Stomach smooth muscle (tissue), 2 donors: Measurements from ENCODE around the gene FCSK.
A peak's percentile ranks its signal among the peaks of the same experiment; 100 is the strongest.
"Not testable (repeated sequence)": the region's sequence is repeated elsewhere in the genome, so short reads cannot be mapped to it uniquely, and the experiment has no call there.

Source experiments
- H3K27ac ChIP-seq: one replicate; pipeline ENCODE4 v1.7.0; 2013; ENCODE audit warnings: mild to moderate bottlenecking, low read length, inconsistent platforms
- H3K27me3 ChIP-seq, 2 donors: one replicate each; pipeline ENCODE4 v1.7.0; 2013; ENCODE audit warnings: low read length in 2 of 2; ENCODE audit not compliant: insufficient read depth in 2 of 2, control insufficient read depth in 1 of 2
- H3K36me3 ChIP-seq, 2 donors: one replicate each; pipeline ENCODE4 v1.7.0; 2013; ENCODE audit warnings: low read length in 2 of 2; ENCODE audit not compliant: control insufficient read depth in 2 of 2, insufficient read depth in 2 of 2
- H3K4me1 ChIP-seq: one replicate; pipeline ENCODE4 v1.7.0; 2013; ENCODE audit warnings: low read length; ENCODE audit not compliant: control insufficient read depth, insufficient read depth
- H3K4me3 ChIP-seq, 2 donors: one replicate each; pipeline ENCODE4 v1.7.0; 2013; ENCODE audit warnings: low read length in 2 of 2
- H3K9ac ChIP-seq, 2 donors: one replicate each; pipeline ENCODE4 v1.7.0; 2013; ENCODE audit warnings: low read length in 2 of 2, mild to moderate bottlenecking in 1 of 2
- H3K9me3 ChIP-seq, 2 donors: one replicate each; pipeline ENCODE4 v1.7.0; 2013; ENCODE audit warnings: low read length in 2 of 2; ENCODE audit not compliant: control insufficient read depth in 2 of 2
- donor health status: healthy.
- donor health status: Pancreatic carcinoma.

The FCSK gene

GRCh38 chr16:70441406-70441990 lies 12.9 kb upstream of the FCSK start:
- no peaks in the 10 kb centered on the region for H3K27me3 ChIP-seq
- no peak overlapping the region for H3K27ac ChIP-seq
- no peak overlapping the region for H3K4me3 ChIP-seq
- no peaks in the 10 kb centered on the region for H3K9me3 ChIP-seq
- H3K36me3 ChIP-seq: no peaks in the 10 kb centered on the region
- no peak overlapping the region for H3K9ac ChIP-seq
- peaks cover 25% of the 10 kb centered on the region for H3K4me1 ChIP-seq

DNA sequence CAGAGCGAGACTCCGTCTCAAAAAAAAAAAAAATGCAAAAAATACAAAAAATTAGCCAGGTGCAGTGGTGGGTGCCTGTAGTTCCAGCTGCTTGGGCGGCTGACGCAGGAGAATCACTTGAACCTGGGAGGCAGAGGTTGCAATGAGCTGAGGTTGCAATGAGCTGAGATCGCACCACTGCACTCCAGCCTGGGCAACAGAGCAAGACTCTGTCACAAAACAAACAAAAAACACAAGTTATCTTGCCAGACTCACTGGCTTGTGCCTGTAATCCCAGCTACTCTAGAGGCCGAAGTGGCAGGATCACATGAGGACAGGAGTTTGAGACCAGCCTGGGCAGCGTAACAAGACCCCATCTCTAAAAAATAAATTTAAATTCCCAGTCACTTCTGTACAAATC lies 12.1 kb upstream of the FCSK start:
- H3K36me3 ChIP-seq: no peaks in the 10 kb centered on the region
- no peaks in the 10 kb centered on the region for H3K9me3 ChIP-seq
- H3K9ac ChIP-seq: no peak overlapping the region
- no peaks in the 10 kb centered on the region for H3K27me3 ChIP-seq
- H3K4me3 ChIP-seq: no peak overlapping the region
- H3K27ac ChIP-seq: no peak overlapping the region
- peaks cover 17% of the 10 kb centered on the region for H3K4me1 ChIP-seq

DNA sequence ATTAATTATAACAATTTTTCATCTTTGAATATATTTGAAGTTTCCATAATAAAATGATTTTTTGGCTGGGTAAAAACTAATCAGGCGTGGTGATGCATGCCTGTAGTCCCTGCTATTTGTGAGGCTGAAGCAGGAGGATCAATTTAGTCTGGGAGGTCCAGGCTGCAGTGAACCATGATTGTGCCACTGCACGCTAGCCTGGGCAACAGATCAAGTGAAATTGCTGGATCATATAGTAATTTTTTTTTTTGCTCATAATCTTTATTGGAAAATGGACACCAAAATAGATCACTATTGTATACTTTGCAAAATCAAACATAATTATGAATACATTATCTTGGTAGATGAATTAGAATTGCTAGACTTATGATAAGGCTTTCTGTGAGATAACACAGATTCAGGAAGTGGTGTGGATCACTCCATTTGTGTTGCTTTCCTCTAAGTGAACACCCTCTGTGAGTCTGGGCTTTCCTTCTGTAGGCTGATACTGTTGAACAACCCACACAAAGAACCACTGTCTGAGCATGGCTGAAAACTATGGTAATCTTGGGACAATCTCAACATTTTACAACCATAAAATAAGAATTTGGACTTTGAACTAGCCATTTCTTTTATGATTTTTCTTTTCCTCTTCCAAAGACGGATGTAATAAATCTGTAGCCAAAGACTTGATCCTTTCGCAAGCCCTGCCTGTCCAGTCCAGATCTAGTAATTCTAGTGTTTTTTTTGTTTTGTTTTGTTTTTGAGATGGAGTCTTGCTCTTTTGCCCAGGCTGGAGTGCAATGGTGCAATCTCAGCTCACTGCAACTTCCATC lies 9.9 kb upstream of the FCSK start:
- no peaks in the 10 kb centered on the region for H3K27me3 ChIP-seq
- no peaks in the 10 kb centered on the region for H3K9me3 ChIP-seq
- H3K9ac ChIP-seq: no peak overlapping the region
- H3K4me3 ChIP-seq: no peak overlapping the region
- H3K4me1 ChIP-seq: peaks cover 5% of the 10 kb centered on the region
- no peaks in the 10 kb centered on the region for H3K36me3 ChIP-seq
- H3K27ac ChIP-seq: no peak overlapping the region

DNA sequence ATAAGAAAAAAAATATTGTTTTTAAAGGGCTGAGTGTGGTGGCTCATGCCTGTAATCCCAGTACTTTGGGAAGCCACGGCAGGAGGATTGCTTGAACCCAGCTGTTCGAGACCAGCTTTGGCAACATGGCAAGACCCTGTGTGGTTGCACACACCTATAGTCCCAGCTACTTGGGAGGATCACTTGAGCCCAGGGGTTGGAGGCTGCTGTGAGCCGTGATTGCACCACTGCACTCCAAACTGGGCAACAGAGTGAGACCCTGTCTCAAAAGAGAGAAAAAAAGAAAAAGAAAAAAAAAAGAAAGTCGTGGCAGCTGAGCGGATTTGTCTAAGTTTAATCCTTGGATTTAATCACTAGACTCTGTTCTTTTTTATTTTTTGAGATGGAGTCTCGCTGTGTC lies 6.3 kb upstream of the FCSK start:
- no peak overlapping the region for H3K9ac ChIP-seq
- no peaks in the 10 kb centered on the region for H3K36me3 ChIP-seq
- H3K4me1 ChIP-seq: no peaks in the 10 kb centered on the region
- no peaks in the 10 kb centered on the region for H3K27me3 ChIP-seq
- no peak overlapping the region for H3K4me3 ChIP-seq
- H3K27ac ChIP-seq: no peak overlapping the region
- no peaks in the 10 kb centered on the region for H3K9me3 ChIP-seq

- H3K36me3 ChIP-seq, H3K27me3 ChIP-seq, H3K27ac ChIP-seq, H3K9me3 ChIP-seq, H3K4me3 ChIP-seq, H3K4me1 ChIP-seq, H3K9ac ChIP-seq: not testable (repeated sequence)
Measured at GRCh38 chr16:70450142-70451003, 4.0 kb upstream of the FCSK start.

DNA sequence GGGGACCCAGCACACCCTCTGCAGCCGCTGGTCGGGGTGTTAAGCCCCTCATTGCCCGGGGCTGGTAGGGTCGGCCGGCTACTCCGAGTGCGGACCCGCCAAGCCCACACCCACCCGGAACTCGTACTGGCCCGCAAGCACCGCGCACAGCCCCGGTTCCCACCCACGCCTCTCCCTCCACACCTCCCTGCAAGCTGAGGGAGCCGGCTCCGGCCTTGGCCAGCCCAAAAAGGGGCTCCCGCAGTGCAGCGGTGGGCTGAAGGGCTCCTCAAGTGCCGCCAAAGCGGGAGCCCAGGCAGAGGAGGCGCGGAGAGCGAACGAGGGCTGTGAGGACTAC lies 3.4 kb upstream of the FCSK start:
- H3K9ac ChIP-seq, H3K9me3 ChIP-seq, H3K27ac ChIP-seq, H3K27me3 ChIP-seq, H3K4me3 ChIP-seq, H3K4me1 ChIP-seq, H3K36me3 ChIP-seq: not testable (repeated sequence)

DNA sequence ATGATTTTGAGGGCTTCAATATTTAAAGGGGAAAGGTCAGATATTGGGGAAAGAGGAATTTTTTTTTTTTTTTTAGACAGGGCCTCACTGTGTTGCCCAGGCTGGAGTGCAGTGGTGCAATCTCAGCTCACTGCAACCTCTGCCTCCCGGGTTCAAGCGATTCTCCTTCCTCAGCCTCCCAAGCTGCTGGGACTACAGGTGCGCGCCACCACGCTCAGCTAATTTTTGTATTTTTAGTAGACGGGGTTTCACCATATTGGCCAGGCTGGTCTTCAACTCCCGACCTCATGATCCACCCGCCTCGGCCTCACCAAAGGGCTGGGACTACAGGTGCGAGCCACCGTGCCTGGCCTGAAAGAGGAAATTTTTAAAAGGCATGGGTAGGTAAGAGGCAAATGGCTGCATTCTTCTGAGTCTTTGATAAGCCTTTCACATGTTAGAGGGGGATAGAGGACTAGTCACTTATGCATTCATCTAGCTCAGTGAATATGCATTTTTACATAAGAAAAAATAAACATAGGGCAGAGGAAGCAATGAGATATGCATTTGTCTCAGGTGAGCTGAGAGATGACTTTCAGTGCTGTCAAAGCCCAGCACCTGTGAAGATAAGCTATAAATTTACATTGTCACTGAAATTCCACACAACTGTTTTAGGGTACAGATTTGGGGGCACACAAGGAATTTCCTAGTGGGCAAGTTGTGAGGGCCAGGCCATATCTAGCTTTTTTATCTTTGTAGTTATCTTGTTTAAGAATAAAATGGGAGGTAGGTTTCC lies 1.1 kb upstream of the FCSK start:
- Histone ChIP-seq H3K4me1 (peaks cover 8% of the 10 kb centered on the region), H3K27ac (no peak overlapping the region), H3K9ac (peak overlapping the region; percentile 83 to 89), H3K9me3 (no peaks in the 10 kb centered on the region), H3K4me3 (peak overlapping the region; percentile 60 to 85), H3K27me3 (no peaks in the 10 kb centered on the region), H3K36me3 (no peaks in the 10 kb centered on the region)

GRCh38 chr16:70453892-70454221 lies 538 bp upstream of the FCSK start:
- no peaks in the 10 kb centered on the region for H3K27me3 ChIP-seq
- peaks cover 8% of the 10 kb centered on the region for H3K4me1 ChIP-seq
- peak overlapping the region; percentile 83 to 89 for H3K9ac ChIP-seq
- no peaks in the 10 kb centered on the region for H3K9me3 ChIP-seq
- no peaks in the 10 kb centered on the region for H3K36me3 ChIP-seq
- peak overlapping the region; percentile 60 to 85 for H3K4me3 ChIP-seq
- H3K27ac ChIP-seq: peak overlapping the region; percentile 84

DNA sequence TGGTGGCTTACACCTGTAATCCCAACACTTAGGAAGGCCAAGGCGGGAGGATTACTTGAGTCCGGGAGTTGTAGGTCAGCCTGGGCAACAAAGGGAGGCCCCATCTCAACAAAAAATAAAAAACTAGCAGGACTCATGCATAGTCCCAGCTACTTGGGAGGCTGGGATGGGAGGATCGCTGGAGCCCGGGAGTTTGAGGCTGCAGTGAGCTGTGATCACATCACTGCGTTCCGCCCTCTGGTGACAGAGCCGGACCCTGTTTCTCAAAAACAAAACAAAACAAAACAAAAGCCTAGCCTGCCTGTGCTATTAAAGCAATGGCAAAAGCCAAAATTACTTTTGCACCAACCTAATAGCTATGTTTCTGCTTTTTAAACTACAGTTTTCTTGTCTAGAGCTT lies 1.5 kb downstream of the FCSK start:
- no peak overlapping the region for H3K4me3 ChIP-seq
- H3K36me3 ChIP-seq: no peaks in the 10 kb centered on the region
- H3K9me3 ChIP-seq: no peaks in the 10 kb centered on the region
- peaks cover 8% of the 10 kb centered on the region for H3K4me1 ChIP-seq
- no peaks in the 10 kb centered on the region for H3K27me3 ChIP-seq
- no peak overlapping the region for H3K27ac ChIP-seq
- H3K9ac ChIP-seq: no peak overlapping the region

- Histone ChIP-seq H3K36me3 (no peaks in the 10 kb centered on the region), H3K4me1 (peaks cover 8% of the 10 kb centered on the region), H3K9me3 (no peaks in the 10 kb centered on the region), H3K27ac (no peak overlapping the region), H3K27me3 (no peaks in the 10 kb centered on the region), H3K4me3 (no peak overlapping the region), H3K9ac (no peak overlapping the region)
Measured at GRCh38 chr16:70457446-70458166, 3.2 kb downstream of the FCSK start.
